Mammary epithelial cell (primary cell): ENCODE measurements around the gene TCIRG1.

Experiments
- CTCF ChIP-seq, 2 donors: IDR thresholded peaks in 1 of 2; conservative IDR thresholded peaks in 1 of 2; 2 replicates each; pipeline ENCODE4 v1.5.1; 2011 to 2012; ENCODE audit warnings: inconsistent platforms in 2 of 2, low read length in 2 of 2, mild to moderate bottlenecking in 2 of 2, control low read depth in 1 of 2, low read depth in 1 of 2; ENCODE audit not compliant: insufficient read depth in 1 of 2; ENCODE audit errors: extremely low read depth in 1 of 2
- EZH2 ChIP-seq: IDR thresholded peaks from 2 replicates; pipeline ENCODE4 v1.6.1; 2012; ENCODE audit warnings: low read length, inconsistent platforms, borderline replicate concordance

- TF ChIP-seq CTCF (conservative IDR thresholded peaks at IDR 0.05 in 1 of 2, IDR thresholded peaks at IDR 0.05 in 1 of 2; ENCODE audit: extremely low read depth in 1 of 2, insufficient read depth in 1 of 2, low read depth in 1 of 2, low read length in 2 of 2), result no peak
- no peak for TF ChIP-seq EZH2
Observed at GRCh38 chr11:68047437-68048290, 8.8 kb downstream of the TCIRG1 start.
